ENCODE data around the gene DHRS9. TPM values are rescaled to one million over a fixed set of nuclear protein-coding genes. Genes with fewer than 3 reads are reported as not detected.

Gene DHRS9
- total and polyA plus RNA-seq, 2 of the 4 experiments (the other 2 are of a cell fraction) = not detected

- Histone ChIP-seq H2AK9ac (replicated peaks; ENCODE audit: low read depth, low read length, poor library complexity) (no peak overlapping the region), H3K9me3 (ENCODE audit: control insufficient read depth, insufficient read depth, low read length) (no peaks in the 10 kb centered on the region; the same call in 1 of the 2 replicates), H3K27ac (ENCODE audit: insufficient read depth, low read length) (no peak overlapping the region), H3K23ac (ENCODE audit: low read depth, low read length) (no peak overlapping the region), H3K4me1 (ENCODE audit: control insufficient read depth, insufficient read depth, low read length) (no peaks in the 10 kb centered on the region), H3K9me1 (ENCODE audit: insufficient read depth, low read length) (no peaks in the 10 kb centered on the region), H3K79me1 (ENCODE audit: low read depth in 1 of 2, low read length in 2 of 2) (no peaks in the 10 kb centered on the region), H4K91ac (ENCODE audit: insufficient read depth, low read depth, low read length) (no peak overlapping the region), H3K56ac (ENCODE audit: extremely low read depth, insufficient read depth, low read length) (no peak overlapping the region), H3K4ac (ENCODE audit: low read depth, low read length) (no peak overlapping the region), H2AFZ (replicated peaks; ENCODE audit: low read length, poor library complexity) (no peak overlapping the region), H3K14ac (replicated peaks; ENCODE audit: low read depth, low read length) (no peak overlapping the region), H2BK20ac (ENCODE audit: low read depth, low read length) (no peak overlapping the region), H3K27me3 (ENCODE audit: control insufficient read depth, insufficient read depth, low read length) (no peaks in the 10 kb centered on the region), H4K8ac (ENCODE audit: low read depth in 2 of 2, low read length in 2 of 2) (no peak overlapping the region), H3K36me3 (ENCODE audit: control insufficient read depth, insufficient read depth, low read length) (no peaks in the 10 kb centered on the region), H4K5ac (ENCODE audit: low read depth, low read length) (no peak overlapping the region), H2BK5ac (ENCODE audit: low read depth, low read length, poor library complexity, severe bottlenecking) (no peak overlapping the region), H2BK15ac (ENCODE audit: low read depth, low read length) (no peak overlapping the region), H3K9ac (ENCODE audit: low read depth, low read length) (no peak overlapping the region), H3K4me2 (ENCODE audit: low read depth, low read length) (no peak overlapping the region), H4K20me1 (ENCODE audit: insufficient read depth, low read length) (no peaks in the 10 kb centered on the region), H3K4me3 (ENCODE audit: insufficient read depth, low read depth, low read length) (no peak overlapping the region), H3K18ac (ENCODE audit: low read depth, low read length) (no peak overlapping the region), H2BK120ac (ENCODE audit: low read depth, low read length) (no peak overlapping the region), H2AK5ac (ENCODE audit: low read depth, low read length) (no peak overlapping the region)
- TF ChIP-seq, protein P1, sequence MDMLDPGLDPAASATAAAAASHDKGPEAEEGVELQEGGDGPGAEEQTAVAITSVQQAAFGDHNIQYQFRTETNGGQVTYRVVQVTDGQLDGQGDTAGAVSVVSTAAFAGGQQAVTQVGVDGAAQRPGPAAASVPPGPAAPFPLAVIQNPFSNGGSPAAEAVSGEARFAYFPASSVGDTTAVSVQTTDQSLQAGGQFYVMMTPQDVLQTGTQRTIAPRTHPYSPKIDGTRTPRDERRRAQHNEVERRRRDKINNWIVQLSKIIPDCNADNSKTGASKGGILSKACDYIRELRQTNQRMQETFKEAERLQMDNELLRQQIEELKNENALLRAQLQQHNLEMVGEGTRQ (IDR thresholded peaks at IDR 0.05; ENCODE audit: low read depth, low read length) = no peak
- TF ChIP-seq CEBPB (IDR thresholded peaks at IDR 0.05; ENCODE audit: low read depth, low read length) (no peak), FOS (IDR thresholded peaks at IDR 0.05; ENCODE audit: low read depth, low read length) (no peak), RCOR1 (IDR thresholded peaks at IDR 0.05; ENCODE audit: insufficient replicate concordance, low read length) (no peak)
- no CpG with 5 or more reads among the region's 1 CpG for WGBS, 2 experiments (ENCODE audit: extremely low coverage in 2 of 2, insufficient read length in 1 of 2)
- no peak for DNase-seq
- ChIA-PET CTCF (interaction anchor here (0.7 kb wide), 1 partner anchor 28 kb away, joined by 3 read pairs; no protein-coding TSS in a partner anchor), POLR2A (ENCODE audit: unreplicated experiment) (no interaction called here)
- dilution Hi-C loops (cut with HindIII; ENCODE audit: low sequenced_read_pairs, unreplicated experiment) = no loop called here
- in situ Hi-C loops (cut with MboI; ENCODE audit: low sequenced_read_pairs) = no loop called here
- ATAC-seq (ENCODE audit: low read depth) = no peak
- no TSS peak for BruUV-seq (replicated peaks)
- intact Hi-C loops (cut with micrococcal nuclease) = no loop called here
Observed at GRCh38 chr2:169094676-169095075, 25.3 kb downstream of the DHRS9 start.
